OCI-LY3 (cell line): Measurements from ENCODE around the gene AK9.
"Not testable (repeated sequence)": the region's sequence is repeated elsewhere in the genome, so short reads cannot be mapped to it uniquely, and the experiment has no call there.

Experiments used
- H2AFZ ChIP-seq: fragments of 200-600, 300-600 bp; shearing (Covaris generic); 2 replicates; pipeline ENCODE4 v1.6.0; 2014; ENCODE audit warnings: antibody characterized with exemption, low read depth, low read length
- H3K27ac ChIP-seq: fragments of 200-600, 300-600 bp; sonication (generic); 2 replicates; pipeline ENCODE4 v1.5.1; 2014; ENCODE audit warnings: mild to moderate bottlenecking, low read length, moderate library complexity, mixed read lengths
- H3K27me3 ChIP-seq: fragments of 200-600, 300-600 bp; sonication (generic); 2 replicates; pipeline ENCODE4 v1.6.1; 2014; ENCODE audit warnings: low read depth, low read length, mixed read lengths
- H3K36me3 ChIP-seq: fragments of 200-600, 300-600 bp; sonication (generic); replicated peaks from 2 replicates; pipeline ENCODE3; 2014; ENCODE audit warnings: low read depth, low read length, mixed read lengths
- H3K4me1 ChIP-seq: fragments of 300-600, 200-600 bp; sonication (generic); 2 replicates; pipeline ENCODE4 v1.6.1; 2014; ENCODE audit warnings: low read length, mixed read lengths
- H3K4me2 ChIP-seq: fragments of 200-600, 300-600 bp; sonication (generic); 2 replicates; pipeline ENCODE4 v1.6.1; 2014; ENCODE audit warnings: low read length, mixed read lengths
- H3K4me3 ChIP-seq: fragments of 300-600, 200-600 bp; sonication (generic); 2 replicates; pipeline ENCODE4 v1.5.1; 2014; ENCODE audit warnings: antibody characterized with exemption, mild to moderate bottlenecking, low read length, moderate library complexity
- H3K79me2 ChIP-seq: fragments of 300-600, 200-600 bp; shearing (Covaris generic); 2 replicates; pipeline ENCODE4 v1.6.1; 2014; ENCODE audit warnings: mild to moderate bottlenecking, low read length, mixed read lengths
- H3K9ac ChIP-seq: fragments of 300-600, 200-600 bp; shearing (Covaris generic); 2 replicates; pipeline ENCODE4 v1.6.0; 2014; ENCODE audit warnings: mild to moderate bottlenecking, low read length, moderate library complexity
- H3K9me3 ChIP-seq: fragments of 200-600, 300-600 bp; shearing (Covaris generic); 2 replicates; pipeline ENCODE4 v1.6.1; 2014; ENCODE audit warnings: low read length, mixed read lengths; ENCODE audit not compliant: insufficient read depth
- H4K20me1 ChIP-seq: fragments of 200-600, 300-600 bp; sonication (generic); 2 replicates; pipeline ENCODE4 v1.6.1; 2016; ENCODE audit warnings: low read length, mixed read lengths; ENCODE audit not compliant: insufficient read depth
- EZH2phosphoT487 ChIP-seq: fragments of 200-600 bp; shearing (Covaris generic); IDR thresholded peaks from 2 replicates; pipeline ENCODE4 v1.6.1; 2018; ENCODE audit warnings: antibody characterized with exemption, mixed run types, low read depth
- TF ChIP-seq, protein P1 (sequence below): fragments of 200-600, 300-600 bp; sonication (generic); IDR thresholded peaks from 2 replicates; pipeline ENCODE4 v1.5.1; 2014; ENCODE audit warnings: antibody characterized with exemption, low read length, low read depth

Gene AK9

GRCh38 chr6:109465772-109466171 is 225.2 kb downstream of the AK9 start:
- H3K27ac ChIP-seq = no peak overlapping the region
- no peak overlapping the region for H3K4me3 ChIP-seq
- no peak overlapping the region for H3K4me2 ChIP-seq
- no peaks in the 10 kb centered on the region for H3K27me3 ChIP-seq
- TF ChIP-seq, protein P1, sequence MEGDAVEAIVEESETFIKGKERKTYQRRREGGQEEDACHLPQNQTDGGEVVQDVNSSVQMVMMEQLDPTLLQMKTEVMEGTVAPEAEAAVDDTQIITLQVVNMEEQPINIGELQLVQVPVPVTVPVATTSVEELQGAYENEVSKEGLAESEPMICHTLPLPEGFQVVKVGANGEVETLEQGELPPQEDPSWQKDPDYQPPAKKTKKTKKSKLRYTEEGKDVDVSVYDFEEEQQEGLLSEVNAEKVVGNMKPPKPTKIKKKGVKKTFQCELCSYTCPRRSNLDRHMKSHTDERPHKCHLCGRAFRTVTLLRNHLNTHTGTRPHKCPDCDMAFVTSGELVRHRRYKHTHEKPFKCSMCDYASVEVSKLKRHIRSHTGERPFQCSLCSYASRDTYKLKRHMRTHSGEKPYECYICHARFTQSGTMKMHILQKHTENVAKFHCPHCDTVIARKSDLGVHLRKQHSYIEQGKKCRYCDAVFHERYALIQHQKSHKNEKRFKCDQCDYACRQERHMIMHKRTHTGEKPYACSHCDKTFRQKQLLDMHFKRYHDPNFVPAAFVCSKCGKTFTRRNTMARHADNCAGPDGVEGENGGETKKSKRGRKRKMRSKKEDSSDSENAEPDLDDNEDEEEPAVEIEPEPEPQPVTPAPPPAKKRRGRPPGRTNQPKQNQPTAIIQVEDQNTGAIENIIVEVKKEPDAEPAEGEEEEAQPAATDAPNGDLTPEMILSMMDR = no peak
- no peak for TF ChIP-seq EZH2phosphoT487
- no peak overlapping the region for H2AFZ ChIP-seq
- no peaks in the 10 kb centered on the region; the same call in 1 of the 2 replicates for H4K20me1 ChIP-seq
- H3K4me1 ChIP-seq = peaks cover 5% of the 10 kb centered on the region; the same call in 1 of the 2 replicates
- no peaks in the 10 kb centered on the region for H3K9me3 ChIP-seq
- peaks cover 50% of the 10 kb centered on the region for H3K36me3 ChIP-seq
- peaks cover 21% of the 10 kb centered on the region for H3K79me2 ChIP-seq
- no peak overlapping the region for H3K9ac ChIP-seq

DNA sequence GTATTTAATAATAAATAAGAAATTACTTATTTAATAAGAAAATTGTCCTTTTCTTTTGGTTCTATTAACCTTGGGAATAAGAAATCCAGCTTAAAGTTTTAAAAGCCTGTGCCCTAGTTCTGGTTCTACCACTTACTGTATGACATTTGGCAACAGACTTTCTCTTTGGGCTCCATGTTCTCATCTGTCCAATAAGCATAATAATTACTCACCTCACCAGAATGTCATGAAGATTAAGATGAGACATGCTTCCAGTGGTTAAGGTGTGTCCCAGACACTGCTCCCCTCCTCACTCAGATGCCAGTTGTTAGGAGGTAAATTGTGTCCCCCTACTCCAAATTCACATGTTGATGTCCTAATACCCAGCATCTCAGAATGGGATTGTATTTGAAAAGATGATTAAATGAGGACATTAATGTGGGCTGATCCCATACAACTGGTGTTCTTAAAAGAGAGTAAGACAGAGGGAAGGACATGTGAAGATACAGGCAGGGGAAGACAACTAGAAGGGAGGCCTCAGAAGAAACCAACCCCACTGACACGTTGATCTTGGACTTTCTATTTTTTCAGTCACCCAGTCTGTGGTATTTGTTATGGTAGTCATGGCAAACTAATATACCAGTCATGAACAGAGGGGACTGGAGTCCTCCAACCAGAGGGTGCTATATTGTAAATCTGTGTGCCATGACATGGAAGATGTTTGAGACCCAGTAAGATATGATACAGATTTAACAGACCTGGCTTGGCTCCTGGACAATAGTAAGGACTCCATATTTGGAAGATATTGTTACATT is 229.1 kb downstream of the AK9 start:
- H3K4me3 ChIP-seq = no peak overlapping the region
- no peaks in the 10 kb centered on the region for H3K27me3 ChIP-seq
- H3K79me2 ChIP-seq = peaks cover 7% of the 10 kb centered on the region; the same call in 1 of the 2 replicates
- H3K36me3 ChIP-seq = peaks cover 35% of the 10 kb centered on the region
- H3K4me1 ChIP-seq = peaks cover 11% of the 10 kb centered on the region
- no peak overlapping the region for H3K9ac ChIP-seq
- no peak overlapping the region for H3K4me2 ChIP-seq
- no peaks in the 10 kb centered on the region; the same call in 1 of the 2 replicates for H4K20me1 ChIP-seq
- H3K27ac ChIP-seq = no peak overlapping the region
- TF ChIP-seq, protein P1 = no peak
- no peak for TF ChIP-seq EZH2phosphoT487
- no peaks in the 10 kb centered on the region for H3K9me3 ChIP-seq
- H2AFZ ChIP-seq = no peak overlapping the region

- H4K20me1 ChIP-seq, H3K9ac ChIP-seq, H3K27ac ChIP-seq, H3K4me2 ChIP-seq, H3K9me3 ChIP-seq, H3K27me3 ChIP-seq, H3K4me3 ChIP-seq, H2AFZ ChIP-seq, H3K79me2 ChIP-seq: not testable (repeated sequence)
- Histone ChIP-seq H3K36me3 (peaks cover 34% of the 10 kb centered on the region), H3K4me1 (peaks cover 14% of the 10 kb centered on the region)
Measured at GRCh38 chr6:109461205-109461604, 229.8 kb downstream of the AK9 start.

GRCh38 chr6:109460161-109460829 is 230.7 kb downstream of the AK9 start:
- Histone ChIP-seq H3K4me2 (no peak overlapping the region), H3K4me1 (peaks cover 17% of the 10 kb centered on the region), H3K9me3 (no peaks in the 10 kb centered on the region), H2AFZ (no peak overlapping the region), H3K27ac (no peak overlapping the region), H4K20me1 (no peaks in the 10 kb centered on the region; the same call in 1 of the 2 replicates), H3K4me3 (no peak overlapping the region), H3K27me3 (no peaks in the 10 kb centered on the region), H3K9ac (no peak overlapping the region), H3K79me2 (no peaks in the 10 kb centered on the region), H3K36me3 (peaks cover 26% of the 10 kb centered on the region)
- TF ChIP-seq, protein P1 = no peak
- TF ChIP-seq EZH2phosphoT487 = no peak
